GM12892 (cell line): ENCODE data around the gene PSMC6.

Experiments used
- POLR2A ChIP-seq: IDR thresholded peaks from 2 replicates; pipeline ENCODE4 v1.6.1; 2011; ENCODE audit warnings: low read depth, low read length, control low read depth
- POLR2AphosphoS5 ChIP-seq: IDR thresholded peaks from 2 replicates; pipeline ENCODE4 v1.6.1; 2011; ENCODE audit warnings: low read depth, low read length, control low read depth

DNA sequence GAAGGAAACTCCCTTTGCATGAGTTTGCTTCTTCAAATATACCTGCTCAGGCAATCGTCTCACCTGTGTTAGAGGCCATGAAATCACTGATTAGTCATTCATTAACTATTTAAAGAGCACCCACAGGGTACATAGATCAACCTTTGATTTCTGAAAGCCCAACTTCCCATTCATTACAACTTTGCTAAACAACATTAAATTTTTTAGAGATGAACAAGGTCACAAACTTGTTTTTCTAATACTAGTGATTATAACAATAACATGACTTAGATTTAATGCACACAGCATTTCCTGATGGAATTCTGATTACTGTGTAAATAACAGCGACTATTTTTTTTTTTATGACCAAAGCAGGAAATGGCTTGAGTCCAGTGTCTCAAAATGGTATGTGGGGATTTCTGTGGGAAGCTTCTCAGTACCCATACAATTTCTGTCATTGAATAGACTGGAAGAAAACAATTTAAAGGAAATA is 6.3 kb upstream of the PSMC6 start:
- TF ChIP-seq POLR2AphosphoS5, result no peak
- TF ChIP-seq POLR2A, result no peak
